GM12874 (cell line): ENCODE data around the gene PNPO.

Source experiments
- CTCF ChIP-seq: IDR thresholded peaks from 2 replicates; pipeline ENCODE4 v1.5.1; 2011; ENCODE audit warnings: low read depth, mild to moderate bottlenecking, control low read depth, low read length, moderate library complexity; ENCODE audit not compliant: insufficient read depth

PNPO gene

GRCh38 chr17:47913050-47913449 is 28.3 kb upstream of the PNPO start:
- no peak for TF ChIP-seq CTCF

GRCh38 chr17:47914306-47914948 is 26.9 kb upstream of the PNPO start:
- no peak for TF ChIP-seq CTCF

GRCh38 chr17:47915776-47916398 is 25.5 kb upstream of the PNPO start:
- no peak for TF ChIP-seq CTCF

- TF ChIP-seq CTCF, result no peak
Observed at GRCh38 chr17:47916489-47917208, 24.7 kb upstream of the PNPO start.

- TF ChIP-seq CTCF, result no peak
Observed at GRCh38 chr17:47917581-47917980, 23.8 kb upstream of the PNPO start.

GRCh38 chr17:47918006-47918405 is 23.4 kb upstream of the PNPO start:
- no peak for TF ChIP-seq CTCF

- TF ChIP-seq CTCF, result no peak
Observed at GRCh38 chr17:47918991-47919390, 22.4 kb upstream of the PNPO start.
